Left lung (tissue), 10 donors: ENCODE data around the gene PLA2G4A. TPM values are rescaled to one million over a fixed set of nuclear protein-coding genes. Genes with fewer than 3 reads are reported as not detected.

Experiments
- ATAC-seq: fragments of 200-7000 bp; cut with Tn5 transposase; one replicate; pipeline ENCODE4 v1.9.1; 2020; ENCODE audit warnings: moderate library complexity
- DNase-seq, 4 donors: peaks; one replicate each; pipeline ENCODE4 v3.0.0-alpha.2; 2013 to 2020
- H3K27ac ChIP-seq, 2 donors: fragments of 200-600 bp; sonication (generic) in 1 of 2; one replicate each; pipeline versions ENCODE4 v1.5.0 to v1.8.0; 2020 to 2021
- H3K27me3 ChIP-seq, 2 donors: fragments of 200-600 bp; sonication (generic) in 1 of 2; one replicate each; pipeline versions ENCODE4 v1.5.0 to v1.8.0; 2020 to 2021
- H3K36me3 ChIP-seq, 2 donors: fragments of 200-600 bp; sonication (generic) in 1 of 2; one replicate each; pipeline versions ENCODE4 v1.5.0 to v1.8.0; 2020 to 2021
- H3K4me1 ChIP-seq, 2 donors: fragments of 200-600 bp; one replicate each; pipeline ENCODE4 v1.8.0; 2021
- H3K4me3 ChIP-seq, 2 donors: fragments of 200-600 bp; sonication (generic) in 1 of 2; one replicate each; pipeline versions ENCODE4 v1.5.0 to v1.8.0; 2020 to 2021; ENCODE audit warnings: mild to moderate bottlenecking in 1 of 2
- H3K9me3 ChIP-seq, 2 donors: fragments of 200-600 bp; sonication (generic) in 1 of 2; one replicate each; pipeline versions ENCODE4 v1.5.0 to v1.8.0; 2020 to 2021
- CTCF ChIP-seq, 2 donors: fragments of 200-600 bp; sonication (generic) in 1 of 2; IDR thresholded peaks; one replicate each; pipeline versions ENCODE4 v1.5.0 to v1.8.0; 2021; ENCODE audit warnings: antibody characterized with exemption in 2 of 2
- intact Hi-C, 2 donors: fragments of 100-400 bp; cut with DNase I; formaldehyde crosslinking; loops; one replicate each; pipeline versions ENCODE4 v1.11.2 to v1.14.2; 2022
- polyA plus RNA-seq, 6 donors: library from polyadenylated mRNA; unstranded; fragments of 120-200 nt; gene quantifications; one replicate each; pipeline ENCODE4 v1.2.1, GENCODE V29; 2013; ENCODE audit not compliant: insufficient read length in 6 of 6
- total RNA-seq, 2 donors: library from RNA; stranded (reverse); fragmentation: NEBNext Ultra II Directional; extraction: Animal tissue kit (Norgen Biotek cat#: 25700); gene quantifications; one replicate each; pipeline ENCODE4 v1.2.1, GENCODE V29; 2021
- donor health status: DM: no; HTN: yes; CAD: no.
- donor health status: DM: no; HTN: no; CAD: no.

PLA2G4A gene
- total and polyA plus RNA-seq, 8 donors = 8.2 to 13.9 (median 10.4) TPM

GRCh38 chr1:186783193-186783592, 45.6 kb upstream of the PLA2G4A start:
- Histone ChIP-seq H3K27ac (no peak overlapping the region), H3K4me1 (no peaks in the 10 kb centered on the region), H3K36me3 (no peaks in the 10 kb centered on the region), H3K4me3 (no peak overlapping the region), H3K9me3 (no peaks in the 10 kb centered on the region), H3K27me3 (no peaks in the 10 kb centered on the region)
- no peak for ATAC-seq
- DNase-seq = no peak
- intact Hi-C loops = no loop called here
- no peak for TF ChIP-seq CTCF (IDR thresholded peaks at IDR 0.05)

- intact Hi-C loops = no loop called here
- DNase-seq (no peak), ATAC-seq (no peak)
- Histone ChIP-seq H3K4me1 (no peaks in the 10 kb centered on the region), H3K9me3 (no peaks in the 10 kb centered on the region), H3K27me3 (no peaks in the 10 kb centered on the region), H3K4me3 (no peak overlapping the region), H3K27ac (no peak overlapping the region), H3K36me3 (no peaks in the 10 kb centered on the region)
- no peak for TF ChIP-seq CTCF (IDR thresholded peaks at IDR 0.05)
These were observed 43.2 kb upstream of the PLA2G4A start for GRCh38 chr1:186785503-186785902.

DNA sequence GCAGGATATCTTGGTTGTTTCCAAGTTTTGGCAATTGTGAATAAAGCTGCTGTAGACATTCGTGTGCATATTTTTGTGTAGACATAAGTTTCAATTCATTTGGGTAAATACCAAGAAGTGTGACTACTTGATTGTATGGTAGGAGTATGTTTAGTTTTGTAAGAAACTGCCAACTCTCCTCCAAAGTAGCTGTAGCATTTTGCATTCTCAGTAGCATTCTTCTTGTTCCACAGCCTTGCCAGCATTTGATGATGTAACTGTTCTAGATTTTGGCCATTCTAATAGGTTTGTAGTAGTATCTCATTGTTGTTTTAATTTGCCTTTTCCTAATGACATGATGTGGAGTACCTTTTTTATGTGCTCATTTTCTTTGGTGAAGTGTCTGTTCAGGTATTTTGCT, 38.6 kb upstream of the PLA2G4A start:
- no peak overlapping the region for H3K27ac ChIP-seq
- H3K9me3 ChIP-seq = no peaks in the 10 kb centered on the region
- no peaks in the 10 kb centered on the region for H3K36me3 ChIP-seq
- H3K4me3 ChIP-seq = no peak overlapping the region
- intact Hi-C loops = no loop called here
- H3K27me3 ChIP-seq = no peaks in the 10 kb centered on the region
- ATAC-seq (no peak), DNase-seq (no peak)
- no peak for TF ChIP-seq CTCF (IDR thresholded peaks at IDR 0.05)
- no peaks in the 10 kb centered on the region for H3K4me1 ChIP-seq

DNA sequence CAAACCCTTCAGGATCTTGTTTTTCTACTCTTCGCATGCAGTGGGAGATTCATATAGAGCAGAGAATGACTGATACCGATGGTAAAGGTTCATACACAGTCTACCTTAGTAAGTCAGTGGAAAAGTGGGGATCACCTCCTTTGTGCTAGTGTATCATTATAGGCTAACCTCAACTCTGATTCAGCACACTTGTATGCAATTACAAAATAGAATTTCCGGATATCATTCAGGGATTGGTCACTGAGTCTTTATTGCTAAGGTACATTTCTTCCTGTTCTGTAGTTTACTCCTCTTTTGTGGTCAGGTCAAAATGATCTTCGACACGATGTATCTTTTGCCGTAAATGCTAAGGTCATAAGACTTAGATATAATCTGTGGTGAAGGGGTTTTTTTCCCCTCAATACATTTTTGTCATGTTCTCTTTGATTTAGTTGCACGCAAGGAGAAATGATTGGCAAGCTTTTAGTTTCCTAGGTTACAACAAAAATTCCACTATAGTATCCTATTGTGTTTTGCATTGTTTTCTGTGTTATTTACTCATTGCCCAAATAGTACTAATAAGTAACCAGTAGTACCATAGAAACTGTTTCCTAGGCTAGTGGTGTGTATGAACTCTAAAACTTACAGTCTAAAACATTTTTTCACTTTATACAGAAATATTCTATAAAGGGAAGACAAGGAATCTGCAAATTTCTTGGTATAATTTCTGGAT, 35.7 kb upstream of the PLA2G4A start:
- H3K27me3 ChIP-seq = no peaks in the 10 kb centered on the region
- H3K36me3 ChIP-seq = no peaks in the 10 kb centered on the region
- no peaks in the 10 kb centered on the region for H3K4me1 ChIP-seq
- no peak for TF ChIP-seq CTCF (IDR thresholded peaks at IDR 0.05)
- ATAC-seq (no peak), DNase-seq (no peak)
- H3K9me3 ChIP-seq = no peaks in the 10 kb centered on the region
- H3K4me3 ChIP-seq = no peak overlapping the region
- H3K27ac ChIP-seq = no peak overlapping the region
- intact Hi-C loops = no loop called here

- intact Hi-C loops = no loop called here
- Histone ChIP-seq H3K27me3 (no peaks in the 10 kb centered on the region), H3K4me1 (no peaks in the 10 kb centered on the region), H3K4me3 (no peak overlapping the region), H3K9me3 (no peaks in the 10 kb centered on the region), H3K36me3 (no peaks in the 10 kb centered on the region), H3K27ac (no peak overlapping the region)
- no peak for ATAC-seq
- no peak for TF ChIP-seq CTCF (IDR thresholded peaks at IDR 0.05)
- DNase-seq = no peak
These were observed 35.2 kb upstream of the PLA2G4A start for GRCh38 chr1:186793582-186793927.
